Measurements from ENCODE around the gene GPR68. TPM values are rescaled to one million over a fixed set of nuclear protein-coding genes. Genes with fewer than 3 reads are reported as not detected.

Gene GPR68
- total and polyA plus RNA-seq, 2 experiments from 2014 or later = 0.20 to 0.42 TPM

GRCh38 chr14:91284146-91284790 lies 39.8 kb upstream of the GPR68 start:
- no peak overlapping the region for H3K4me3 ChIP-seq
- H3K4me2 ChIP-seq = no peak overlapping the region
- no peaks in the 10 kb centered on the region for H3K9me3 ChIP-seq (ENCODE audit: low read depth)
- 68% methylated on average over 13 of the region's 13 CpGs for WGBS (ENCODE audit: low lambda C conversion rate, missing lambda C conversion rate)
- peaks cover 21% of the 10 kb centered on the region for H3K4me1 ChIP-seq (ENCODE audit: insufficient read depth)
- H3K79me2 ChIP-seq = no peaks in the 10 kb centered on the region
- peaks cover 3% of the 10 kb centered on the region for H3K36me3 ChIP-seq (replicated peaks; ENCODE audit: insufficient read depth, low read depth)
- no peaks in the 10 kb centered on the region for H3K27me3 ChIP-seq
- no peak for TF ChIP-seq EZH2 (IDR thresholded peaks at IDR 0.05; ENCODE audit: borderline replicate concordance)
- peak overlapping the region; percentile 49 for H3K27ac ChIP-seq
- DNase-seq (ENCODE audit: low spot score) = peak; percentile 61
- peak overlapping the region; percentile 33 for H2AFZ ChIP-seq
- no peaks in the 10 kb centered on the region for H4K20me1 ChIP-seq (ENCODE audit: insufficient read depth, poor library complexity, severe bottlenecking)
- no peaks in the 10 kb centered on the region for H3K9me2 ChIP-seq (replicated peaks; ENCODE audit: insufficient read depth)

GRCh38 chr14:91283666-91284065 lies 39.2 kb upstream of the GPR68 start:
- H3K36me3 ChIP-seq (replicated peaks; ENCODE audit: insufficient read depth, low read depth) = peaks cover 3% of the 10 kb centered on the region
- WGBS (ENCODE audit: low lambda C conversion rate, missing lambda C conversion rate) = 65% methylated on average over 4 of the region's 4 CpGs
- TF ChIP-seq, protein P1, sequence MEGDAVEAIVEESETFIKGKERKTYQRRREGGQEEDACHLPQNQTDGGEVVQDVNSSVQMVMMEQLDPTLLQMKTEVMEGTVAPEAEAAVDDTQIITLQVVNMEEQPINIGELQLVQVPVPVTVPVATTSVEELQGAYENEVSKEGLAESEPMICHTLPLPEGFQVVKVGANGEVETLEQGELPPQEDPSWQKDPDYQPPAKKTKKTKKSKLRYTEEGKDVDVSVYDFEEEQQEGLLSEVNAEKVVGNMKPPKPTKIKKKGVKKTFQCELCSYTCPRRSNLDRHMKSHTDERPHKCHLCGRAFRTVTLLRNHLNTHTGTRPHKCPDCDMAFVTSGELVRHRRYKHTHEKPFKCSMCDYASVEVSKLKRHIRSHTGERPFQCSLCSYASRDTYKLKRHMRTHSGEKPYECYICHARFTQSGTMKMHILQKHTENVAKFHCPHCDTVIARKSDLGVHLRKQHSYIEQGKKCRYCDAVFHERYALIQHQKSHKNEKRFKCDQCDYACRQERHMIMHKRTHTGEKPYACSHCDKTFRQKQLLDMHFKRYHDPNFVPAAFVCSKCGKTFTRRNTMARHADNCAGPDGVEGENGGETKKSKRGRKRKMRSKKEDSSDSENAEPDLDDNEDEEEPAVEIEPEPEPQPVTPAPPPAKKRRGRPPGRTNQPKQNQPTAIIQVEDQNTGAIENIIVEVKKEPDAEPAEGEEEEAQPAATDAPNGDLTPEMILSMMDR (IDR thresholded peaks at IDR 0.05; ENCODE audit: poor library complexity) = no peak
- TF ChIP-seq EZH2 (IDR thresholded peaks at IDR 0.05; ENCODE audit: borderline replicate concordance) (no peak), EZH2phosphoT487 (IDR thresholded peaks at IDR 0.05; ENCODE audit: low read depth, severe bottlenecking, unreplicated experiment) (no peak)
- no peak overlapping the region for H3K4me3 ChIP-seq
- no peaks in the 10 kb centered on the region for H3K79me2 ChIP-seq
- H3K4me2 ChIP-seq = peak overlapping the region; percentile 39
- DNase-seq (ENCODE audit: low spot score) = no peak
- H2AFZ ChIP-seq = peak overlapping the region; percentile 33
- H3K27me3 ChIP-seq = no peaks in the 10 kb centered on the region
- H3K9me2 ChIP-seq (replicated peaks; ENCODE audit: insufficient read depth) = no peaks in the 10 kb centered on the region
- no peaks in the 10 kb centered on the region for H4K20me1 ChIP-seq (ENCODE audit: insufficient read depth, poor library complexity, severe bottlenecking)
- H3K4me1 ChIP-seq (ENCODE audit: insufficient read depth) = peaks cover 21% of the 10 kb centered on the region
- H3K9me3 ChIP-seq (ENCODE audit: low read depth) = no peaks in the 10 kb centered on the region
- peak overlapping the region; percentile 49 for H3K27ac ChIP-seq

DNA sequence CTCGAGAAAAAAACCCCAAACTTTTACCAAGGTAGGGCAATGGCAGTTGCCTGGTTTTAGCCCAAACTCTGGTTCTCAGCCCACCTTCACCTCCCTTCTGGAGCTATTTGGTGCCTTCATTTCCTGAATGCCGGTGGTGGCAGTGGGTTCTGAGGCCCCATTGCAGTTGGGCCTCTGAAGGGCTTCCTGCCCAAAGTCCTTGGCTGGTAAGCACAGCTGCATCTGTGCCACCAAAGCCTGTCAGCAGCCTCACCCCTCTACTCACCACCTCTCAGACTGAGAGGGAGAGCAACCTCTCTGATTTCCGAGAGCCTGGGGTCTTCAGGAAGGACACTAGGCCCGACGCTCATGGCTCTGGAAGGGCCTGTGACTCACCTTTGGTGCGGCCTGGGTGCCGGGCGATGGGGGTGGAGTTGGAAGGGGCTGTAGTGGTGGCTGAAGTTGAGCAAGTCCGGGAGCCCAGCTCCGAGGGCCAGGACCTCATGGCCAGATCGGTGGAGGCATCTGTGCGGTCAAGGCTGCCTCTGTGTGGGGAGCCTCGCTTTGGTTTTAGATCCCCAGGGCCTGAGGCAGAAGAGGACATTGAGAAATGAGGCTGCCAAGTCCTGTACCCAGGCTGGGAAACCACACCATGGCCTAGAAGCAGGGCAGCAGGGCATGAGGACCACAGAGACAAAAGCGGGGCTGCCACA lies 38.6 kb upstream of the GPR68 start:
- no peak overlapping the region for H3K27ac ChIP-seq
- no peaks in the 10 kb centered on the region for H3K79me2 ChIP-seq
- no peak overlapping the region for H3K4me3 ChIP-seq
- no peaks in the 10 kb centered on the region for H4K20me1 ChIP-seq (ENCODE audit: insufficient read depth, poor library complexity, severe bottlenecking)
- no peaks in the 10 kb centered on the region for H3K9me3 ChIP-seq (ENCODE audit: low read depth)
- DNase-seq (ENCODE audit: low spot score) = no peak
- no peak for TF ChIP-seq EZH2 (IDR thresholded peaks at IDR 0.05; ENCODE audit: borderline replicate concordance)
- TF ChIP-seq, protein P1 (IDR thresholded peaks at IDR 0.05; ENCODE audit: poor library complexity) = no peak
- TF ChIP-seq EZH2phosphoT487 (IDR thresholded peaks at IDR 0.05; ENCODE audit: low read depth, severe bottlenecking, unreplicated experiment) = no peak
- H3K27me3 ChIP-seq = no peaks in the 10 kb centered on the region
- H3K4me2 ChIP-seq = peak overlapping the region; percentile 39
- H3K9me2 ChIP-seq (replicated peaks; ENCODE audit: insufficient read depth) = no peaks in the 10 kb centered on the region
- H3K4me1 ChIP-seq (ENCODE audit: insufficient read depth) = peaks cover 21% of the 10 kb centered on the region
- WGBS (ENCODE audit: low lambda C conversion rate, missing lambda C conversion rate) = 95% methylated on average over 14 of the region's 14 CpGs
- H3K36me3 ChIP-seq (replicated peaks; ENCODE audit: insufficient read depth, low read depth) = peaks cover 3% of the 10 kb centered on the region
- H2AFZ ChIP-seq = no peak overlapping the region

GRCh38 chr14:91281346-91281745 lies 36.8 kb upstream of the GPR68 start:
- Histone ChIP-seq H3K36me3 (replicated peaks; ENCODE audit: insufficient read depth, low read depth) (peaks cover 3% of the 10 kb centered on the region), H4K20me1 (ENCODE audit: insufficient read depth, poor library complexity, severe bottlenecking) (no peaks in the 10 kb centered on the region), H3K9me2 (replicated peaks; ENCODE audit: insufficient read depth) (no peaks in the 10 kb centered on the region), H3K27me3 (no peaks in the 10 kb centered on the region), H2AFZ (no peak overlapping the region), H3K79me2 (no peaks in the 10 kb centered on the region), H3K4me2 (no peak overlapping the region), H3K9me3 (ENCODE audit: low read depth) (no peaks in the 10 kb centered on the region), H3K4me3 (no peak overlapping the region), H3K27ac (no peak overlapping the region), H3K4me1 (ENCODE audit: insufficient read depth) (peaks cover 21% of the 10 kb centered on the region)
- TF ChIP-seq, protein P1 (IDR thresholded peaks at IDR 0.05; ENCODE audit: poor library complexity) = no peak
- TF ChIP-seq EZH2phosphoT487 (IDR thresholded peaks at IDR 0.05; ENCODE audit: low read depth, severe bottlenecking, unreplicated experiment) (no peak), EZH2 (IDR thresholded peaks at IDR 0.05; ENCODE audit: borderline replicate concordance) (no peak)
- no peak for DNase-seq (ENCODE audit: low spot score)
- WGBS (ENCODE audit: low lambda C conversion rate, missing lambda C conversion rate) = 93% methylated on average over 9 of the region's 9 CpGs
